ENCODE data around the gene CMPK2.
"Not testable (repeated sequence)": the region's sequence is repeated elsewhere in the genome, so short reads cannot be mapped to it uniquely, and the experiment has no call there.

Gene CMPK2, protein sequence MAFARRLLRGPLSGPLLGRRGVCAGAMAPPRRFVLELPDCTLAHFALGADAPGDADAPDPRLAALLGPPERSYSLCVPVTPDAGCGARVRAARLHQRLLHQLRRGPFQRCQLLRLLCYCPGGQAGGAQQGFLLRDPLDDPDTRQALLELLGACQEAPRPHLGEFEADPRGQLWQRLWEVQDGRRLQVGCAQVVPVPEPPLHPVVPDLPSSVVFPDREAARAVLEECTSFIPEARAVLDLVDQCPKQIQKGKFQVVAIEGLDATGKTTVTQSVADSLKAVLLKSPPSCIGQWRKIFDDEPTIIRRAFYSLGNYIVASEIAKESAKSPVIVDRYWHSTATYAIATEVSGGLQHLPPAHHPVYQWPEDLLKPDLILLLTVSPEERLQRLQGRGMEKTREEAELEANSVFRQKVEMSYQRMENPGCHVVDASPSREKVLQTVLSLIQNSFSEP

DNA sequence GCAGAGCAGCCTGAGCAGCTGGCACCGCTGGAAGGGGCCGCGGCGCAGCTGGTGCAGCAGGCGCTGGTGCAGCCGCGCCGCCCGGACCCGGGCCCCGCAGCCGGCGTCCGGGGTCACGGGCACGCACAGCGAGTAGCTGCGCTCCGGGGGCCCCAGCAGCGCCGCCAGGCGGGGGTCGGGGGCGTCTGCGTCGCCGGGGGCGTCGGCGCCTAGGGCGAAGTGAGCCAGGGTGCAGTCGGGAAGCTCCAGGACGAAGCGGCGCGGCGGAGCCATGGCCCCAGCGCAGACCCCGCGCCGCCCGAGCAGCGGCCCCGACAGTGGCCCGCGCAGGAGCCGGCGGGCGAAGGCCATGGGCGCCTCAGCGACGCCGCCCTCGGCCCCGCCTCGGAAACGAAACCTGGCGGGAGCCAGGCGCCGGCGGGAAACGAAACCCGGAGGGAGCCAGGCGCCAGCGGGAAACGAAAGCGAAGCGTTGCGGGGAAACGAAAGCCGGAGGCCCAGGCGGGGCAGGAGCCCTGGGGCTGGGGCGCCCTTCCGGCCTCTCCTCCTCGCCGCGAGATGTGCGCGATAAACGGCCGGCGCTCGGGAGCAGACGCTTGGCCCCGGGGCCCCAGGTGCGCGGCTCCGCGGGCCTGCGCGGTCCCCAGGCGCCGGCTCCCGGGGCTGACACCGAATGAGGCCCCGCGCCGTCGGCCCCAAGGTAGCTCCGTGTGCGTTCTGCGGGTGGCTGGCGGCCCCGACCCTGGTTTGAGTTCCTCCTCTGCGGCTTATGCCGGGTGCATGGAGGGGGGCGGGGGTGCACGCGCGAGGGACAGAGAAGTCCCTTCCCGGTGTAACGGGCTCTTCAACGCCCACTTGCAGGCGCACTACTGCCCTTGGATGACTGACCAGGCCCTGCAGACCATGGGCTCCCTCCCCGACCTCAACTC is at the start of gene CMPK2:
TSS of gene CMPK2 (minus strand) at position 562 of the 929 bp plus-strand sequence. CDS start at position 351, 211 bp downstream.
- DNase-seq = peak; percentile 53
- in situ Hi-C loops (cut with HindIII; ENCODE audit: low pct_ligation_motif_present, low pct_unique_long_range_greater_than_20kb, low sequenced_read_pairs) = no loop called here

DNA sequence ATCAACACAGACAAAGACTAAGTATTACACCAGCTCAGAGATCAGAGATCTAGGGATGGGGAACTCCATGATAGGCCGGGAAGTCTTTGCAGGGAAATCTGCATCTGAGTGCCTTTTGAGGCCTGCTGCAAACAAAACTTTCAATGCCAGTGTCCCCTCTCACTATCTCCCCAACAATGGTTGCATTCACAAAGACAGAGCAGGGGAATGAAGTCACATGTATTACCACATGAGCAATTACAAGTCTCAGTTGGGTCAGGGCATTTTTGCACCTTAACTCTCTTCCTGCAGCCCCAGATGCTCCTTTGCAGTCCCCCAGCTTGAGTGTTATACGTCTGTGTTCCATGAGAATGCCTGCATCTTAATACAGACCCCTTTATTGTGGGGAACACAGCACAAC is 49.7 kb upstream of the CMPK2 start:
- in situ Hi-C loops (cut with HindIII; ENCODE audit: low pct_ligation_motif_present, low pct_unique_long_range_greater_than_20kb, low sequenced_read_pairs) = no loop called here
- DNase-seq = no peak

DNA sequence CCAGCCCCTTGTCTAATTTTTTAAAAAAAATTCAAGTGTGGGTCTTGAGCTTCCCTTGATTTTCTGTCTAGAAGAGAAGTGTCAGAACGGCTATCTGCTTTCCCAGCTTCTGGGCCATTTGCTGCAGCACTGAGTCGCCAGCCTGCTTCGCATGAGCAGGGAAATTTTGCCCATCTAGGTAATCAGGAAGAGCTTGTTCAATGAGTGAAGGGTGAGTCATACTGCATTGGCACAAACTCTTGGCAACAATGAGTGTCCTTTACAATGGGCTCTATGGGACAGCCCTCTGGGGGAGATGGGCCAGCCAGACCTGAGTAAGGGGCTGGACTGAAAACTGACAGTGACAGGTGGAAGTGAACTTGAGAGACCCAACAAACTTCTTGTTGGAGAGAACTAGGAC is 49.1 kb upstream of the CMPK2 start:
- DNase-seq = no peak

GRCh38 chr2:6913415-6914157 is 47.9 kb upstream of the CMPK2 start:
- in situ Hi-C loops (cut with HindIII; ENCODE audit: low pct_ligation_motif_present, low pct_unique_long_range_greater_than_20kb, low sequenced_read_pairs) = no loop called here
- no peak for DNase-seq

More for the DNA sequence above, 49.1 kb upstream of the CMPK2 start:
- in situ Hi-C loops (cut with HindIII; ENCODE audit: low pct_ligation_motif_present, low pct_unique_long_range_greater_than_20kb, low sequenced_read_pairs) = no loop called here

- DNase-seq = no peak
- in situ Hi-C loops (cut with HindIII; ENCODE audit: low pct_ligation_motif_present, low pct_unique_long_range_greater_than_20kb, low sequenced_read_pairs) = no loop called here
Measured at GRCh38 chr2:6911721-6912120, 46.0 kb upstream of the CMPK2 start.

GRCh38 chr2:6909431-6910385 is 44.0 kb upstream of the CMPK2 start:
- DNase-seq = no peak
- in situ Hi-C loops (cut with HindIII; ENCODE audit: low pct_ligation_motif_present, low pct_unique_long_range_greater_than_20kb, low sequenced_read_pairs) = no loop called here

GRCh38 chr2:6908291-6908690 is 42.6 kb upstream of the CMPK2 start:
- no peak for DNase-seq
- in situ Hi-C loops (cut with HindIII; ENCODE audit: low pct_ligation_motif_present, low pct_unique_long_range_greater_than_20kb, low sequenced_read_pairs) = no loop called here

GRCh38 chr2:6906165-6906741 is 40.5 kb upstream of the CMPK2 start:
- in situ Hi-C loops (cut with HindIII; ENCODE audit: low pct_ligation_motif_present, low pct_unique_long_range_greater_than_20kb, low sequenced_read_pairs) = no loop called here
- no peak for DNase-seq

GRCh38 chr2:6905668-6906067 is 40.0 kb upstream of the CMPK2 start:
- in situ Hi-C loops (cut with HindIII; ENCODE audit: low pct_ligation_motif_present, low pct_unique_long_range_greater_than_20kb, low sequenced_read_pairs) = no loop called here
- DNase-seq = no peak

- in situ Hi-C loops (cut with HindIII; ENCODE audit: low pct_ligation_motif_present, low pct_unique_long_range_greater_than_20kb, low sequenced_read_pairs); DNase-seq: not testable (repeated sequence)
Measured at GRCh38 chr2:6902581-6902980, 36.9 kb upstream of the CMPK2 start.

GRCh38 chr2:6896930-6897759 is 31.4 kb upstream of the CMPK2 start:
- DNase-seq = peak; percentile 27
- in situ Hi-C loops (cut with HindIII; ENCODE audit: low pct_ligation_motif_present, low pct_unique_long_range_greater_than_20kb, low sequenced_read_pairs) = no loop called here

- in situ Hi-C loops (cut with HindIII; ENCODE audit: low pct_ligation_motif_present, low pct_unique_long_range_greater_than_20kb, low sequenced_read_pairs) = no loop called here
Measured at GRCh38 chr2:6893876-6894482, 28.3 kb upstream of the CMPK2 start.

DNA sequence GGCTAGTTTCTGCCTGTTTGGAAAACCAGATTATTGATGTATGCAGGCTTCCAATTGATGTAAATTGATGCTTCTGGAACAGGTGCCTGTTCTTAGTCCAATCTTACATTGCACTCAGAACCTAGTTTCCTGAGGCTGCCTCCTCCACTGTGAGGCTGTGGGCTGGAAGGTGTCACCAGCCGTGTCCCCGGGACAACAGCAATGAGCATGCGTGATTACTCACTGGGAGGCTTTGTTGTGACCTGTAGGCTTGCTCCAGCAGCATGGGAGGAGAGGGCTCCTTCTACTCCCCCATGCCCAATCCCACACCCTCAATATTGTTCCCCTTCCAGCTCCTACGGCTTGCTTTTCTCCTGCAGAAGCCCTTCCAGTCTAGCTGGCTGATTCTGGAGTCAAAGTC is 23.0 kb upstream of the CMPK2 start:
- DNase-seq = no peak
- in situ Hi-C loops (cut with HindIII; ENCODE audit: low pct_ligation_motif_present, low pct_unique_long_range_greater_than_20kb, low sequenced_read_pairs) = no loop called here

More at GRCh38 chr2:6893876-6894482, 28.3 kb upstream of the CMPK2 start:
- no peak for DNase-seq

DNA sequence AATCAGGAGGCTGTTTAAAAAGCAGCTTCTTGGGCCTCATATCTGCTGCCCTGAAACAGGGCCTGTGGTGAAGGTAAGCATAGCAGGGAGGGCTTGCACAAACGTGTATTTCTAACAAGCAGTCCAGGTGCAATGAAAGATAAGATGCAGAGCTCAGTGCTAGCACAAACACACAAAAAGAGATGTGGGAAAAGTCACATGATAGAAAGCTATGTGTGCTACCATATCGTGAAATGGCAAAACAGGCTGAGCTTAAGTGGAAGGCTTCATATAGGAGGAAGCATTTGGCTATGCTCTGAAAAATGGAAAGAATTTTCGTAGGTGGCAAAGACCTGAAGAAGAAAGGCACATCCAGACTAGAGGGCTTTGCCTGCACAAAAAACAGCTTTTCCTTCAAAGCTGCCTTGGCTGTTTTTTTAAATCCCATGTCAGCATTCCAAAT is 22.1 kb upstream of the CMPK2 start:
- in situ Hi-C loops (cut with HindIII; ENCODE audit: low pct_ligation_motif_present, low pct_unique_long_range_greater_than_20kb, low sequenced_read_pairs) = no loop called here
- DNase-seq = no peak

- in situ Hi-C loops (cut with HindIII; ENCODE audit: low pct_ligation_motif_present, low pct_unique_long_range_greater_than_20kb, low sequenced_read_pairs) = no loop called here
- no peak for DNase-seq
Measured at GRCh38 chr2:6885968-6886367, 20.3 kb upstream of the CMPK2 start.

DNA sequence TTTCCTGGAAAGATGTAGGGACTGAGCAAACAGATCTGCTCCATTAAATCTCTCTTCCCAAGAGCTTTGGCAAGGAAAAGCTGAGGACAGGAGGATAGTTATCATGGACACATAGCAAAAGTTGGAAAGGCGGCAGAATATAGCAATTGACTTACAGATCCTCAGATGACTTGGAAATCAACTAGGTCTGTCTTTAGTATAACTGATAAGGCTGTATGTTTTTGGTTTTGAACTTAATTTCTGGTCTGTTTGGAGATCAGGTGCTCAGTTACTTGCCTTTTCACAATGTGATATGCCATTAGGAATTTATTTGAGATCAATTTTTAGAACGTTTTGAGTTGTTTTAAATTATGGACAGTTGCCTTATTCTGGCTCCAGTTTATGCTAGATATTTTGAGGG is 19.8 kb upstream of the CMPK2 start:
- no peak for DNase-seq
- in situ Hi-C loops (cut with HindIII; ENCODE audit: low pct_ligation_motif_present, low pct_unique_long_range_greater_than_20kb, low sequenced_read_pairs) = no loop called here
